Stomach smooth muscle (tissue), 2 donors: ENCODE data around the gene MRPL41.
"Not testable (repeated sequence)": the region's sequence is repeated elsewhere in the genome, so short reads cannot be mapped to it uniquely, and the experiment has no call there.

Source experiments
- H3K27ac ChIP-seq: one replicate; pipeline ENCODE4 v1.7.0; 2013; ENCODE audit warnings: mild to moderate bottlenecking, low read length, inconsistent platforms
- H3K27me3 ChIP-seq, 2 donors: one replicate each; pipeline ENCODE4 v1.7.0; 2013; ENCODE audit warnings: low read length in 2 of 2; ENCODE audit not compliant: insufficient read depth in 2 of 2, control insufficient read depth in 1 of 2
- H3K36me3 ChIP-seq, 2 donors: one replicate each; pipeline ENCODE4 v1.7.0; 2013; ENCODE audit warnings: low read length in 2 of 2; ENCODE audit not compliant: control insufficient read depth in 2 of 2, insufficient read depth in 2 of 2
- H3K4me1 ChIP-seq: one replicate; pipeline ENCODE4 v1.7.0; 2013; ENCODE audit warnings: low read length; ENCODE audit not compliant: control insufficient read depth, insufficient read depth
- H3K4me3 ChIP-seq, 2 donors: one replicate each; pipeline ENCODE4 v1.7.0; 2013; ENCODE audit warnings: low read length in 2 of 2
- H3K9ac ChIP-seq, 2 donors: one replicate each; pipeline ENCODE4 v1.7.0; 2013; ENCODE audit warnings: low read length in 2 of 2, mild to moderate bottlenecking in 1 of 2
- H3K9me3 ChIP-seq, 2 donors: one replicate each; pipeline ENCODE4 v1.7.0; 2013; ENCODE audit warnings: low read length in 2 of 2; ENCODE audit not compliant: control insufficient read depth in 2 of 2
- donor health status: healthy.
- donor health status: Pancreatic carcinoma.

The MRPL41 gene

GRCh38 chr9:137551264-137552021 is at the start of gene MRPL41:
TSS of gene MRPL41 (plus strand) at chr9:137551879. CDS start at chr9:137552082, 203 bp downstream.
- Histone ChIP-seq H3K36me3 (peaks cover 14 to 16% of the 10 kb centered on the region in 2 donors), H3K27me3 (no peaks in the 10 kb centered on the region), H3K27ac (peak within 1 kb of the TSS; percentile 77), H3K9me3 (no peaks in the 10 kb centered on the region), H3K4me3 (peak within 1 kb of the TSS; percentile 69 to 83), H3K9ac (peak within 1 kb of the TSS; percentile 69 to 76), H3K4me1 (peaks cover 22% of the 10 kb centered on the region)

- H3K4me3 ChIP-seq = no peak overlapping the region
- H3K36me3 ChIP-seq = no peaks in the 10 kb centered on the region
- no peaks in the 10 kb centered on the region for H3K27me3 ChIP-seq
- H3K9me3 ChIP-seq = no peaks in the 10 kb centered on the region
- no peak overlapping the region for H3K27ac ChIP-seq
- no peak overlapping the region for H3K9ac ChIP-seq
- no peaks in the 10 kb centered on the region for H3K4me1 ChIP-seq
Measured at GRCh38 chr9:137502008-137502911, 49.4 kb upstream of the MRPL41 start.

- no peaks in the 10 kb centered on the region for H3K36me3 ChIP-seq
- no peaks in the 10 kb centered on the region for H3K27me3 ChIP-seq
- H3K27ac ChIP-seq = no peak overlapping the region
- no peak overlapping the region for H3K4me3 ChIP-seq
- no peaks in the 10 kb centered on the region for H3K9me3 ChIP-seq
- H3K4me1 ChIP-seq = no peaks in the 10 kb centered on the region
- H3K9ac ChIP-seq = no peak overlapping the region
Measured at GRCh38 chr9:137504432-137504777, 47.3 kb upstream of the MRPL41 start.

- Histone ChIP-seq H3K27ac (no peak overlapping the region), H3K9me3 (no peaks in the 10 kb centered on the region), H3K9ac (no peak overlapping the region), H3K4me1 (no peaks in the 10 kb centered on the region), H3K27me3 (no peaks in the 10 kb centered on the region), H3K36me3 (no peaks in the 10 kb centered on the region), H3K4me3 (no peak overlapping the region)
Measured at GRCh38 chr9:137505421-137506140, 46.1 kb upstream of the MRPL41 start.

- Histone ChIP-seq H3K27ac (no peak overlapping the region), H3K9ac (no peak overlapping the region), H3K27me3 (no peaks in the 10 kb centered on the region), H3K9me3 (no peaks in the 10 kb centered on the region), H3K4me3 (no peak overlapping the region), H3K4me1 (no peaks in the 10 kb centered on the region), H3K36me3 (no peaks in the 10 kb centered on the region)
Measured at GRCh38 chr9:137506274-137506673, 45.4 kb upstream of the MRPL41 start.

GRCh38 chr9:137506702-137507171 is 44.9 kb upstream of the MRPL41 start:
- Histone ChIP-seq H3K27ac (no peak overlapping the region), H3K9ac (no peak overlapping the region), H3K4me1 (no peaks in the 10 kb centered on the region), H3K27me3 (no peaks in the 10 kb centered on the region), H3K9me3 (no peaks in the 10 kb centered on the region), H3K36me3 (no peaks in the 10 kb centered on the region), H3K4me3 (no peak overlapping the region)

GRCh38 chr9:137509198-137509597 is 42.5 kb upstream of the MRPL41 start:
- Histone ChIP-seq H3K9me3 (no peaks in the 10 kb centered on the region), H3K36me3 (no peaks in the 10 kb centered on the region), H3K27ac (no peak overlapping the region), H3K9ac (no peak overlapping the region), H3K27me3 (no peaks in the 10 kb centered on the region), H3K4me1 (no peaks in the 10 kb centered on the region), H3K4me3 (no peak overlapping the region)

GRCh38 chr9:137511126-137511525 is 40.6 kb upstream of the MRPL41 start:
- H3K27me3 ChIP-seq, H3K4me1 ChIP-seq, H3K4me3 ChIP-seq, H3K27ac ChIP-seq, H3K9me3 ChIP-seq, H3K36me3 ChIP-seq, H3K9ac ChIP-seq: not testable (repeated sequence)

GRCh38 chr9:137511758-137512463 is 39.8 kb upstream of the MRPL41 start:
- no peak overlapping the region for H3K9ac ChIP-seq
- H3K9me3 ChIP-seq = no peaks in the 10 kb centered on the region
- no peaks in the 10 kb centered on the region for H3K27me3 ChIP-seq

GRCh38 chr9:137513136-137513535 is 38.5 kb upstream of the MRPL41 start:
- not testable (repeated sequence) for H3K27ac ChIP-seq, H3K4me3 ChIP-seq, H3K27me3 ChIP-seq, H3K9me3 ChIP-seq, H3K4me1 ChIP-seq, H3K9ac ChIP-seq, H3K36me3 ChIP-seq

More at GRCh38 chr9:137511758-137512463, 39.8 kb upstream of the MRPL41 start:
- Histone ChIP-seq H3K27ac (no peak overlapping the region), H3K36me3 (no peaks in the 10 kb centered on the region), H3K4me3 (no peak overlapping the region), H3K4me1 (no peaks in the 10 kb centered on the region)
